Endothelial cell (in vitro differentiated cells): Measurements from ENCODE around the gene IQCM. TPM values are rescaled to one million over a fixed set of nuclear protein-coding genes. Genes with fewer than 3 reads are reported as not detected.

Source experiments
- DNase-seq: peaks from one replicate; pipeline ENCODE4 v3.0.0; 2021; ENCODE audit warnings: low spot score
- H3K27ac Mint-ChIP-seq: one replicate; pipeline ENCODE4 v1.8.0; 2021; ENCODE audit warnings: mixed read lengths, inconsistent platforms; ENCODE audit not compliant: unreplicated experiment
- H3K27me3 Mint-ChIP-seq: one replicate; pipeline ENCODE4 v1.8.0; 2021; ENCODE audit warnings: mild to moderate bottlenecking, moderate library complexity, mixed read lengths, inconsistent platforms; ENCODE audit not compliant: unreplicated experiment
- H3K36me3 Mint-ChIP-seq: one replicate; pipeline ENCODE4 v1.8.0; 2021; ENCODE audit warnings: mild to moderate bottlenecking, low read depth, mixed read lengths, inconsistent platforms; ENCODE audit not compliant: unreplicated experiment
- H3K4me1 Mint-ChIP-seq: one replicate; pipeline ENCODE4 v1.8.0; 2021; ENCODE audit warnings: mild to moderate bottlenecking, mixed read lengths, inconsistent platforms; ENCODE audit not compliant: unreplicated experiment
- H3K4me3 Mint-ChIP-seq: one replicate; pipeline ENCODE4 v1.8.0; 2021; ENCODE audit warnings: mild to moderate bottlenecking, mixed read lengths, inconsistent platforms; ENCODE audit not compliant: unreplicated experiment
- H3K9me3 Mint-ChIP-seq: one replicate; pipeline ENCODE4 v1.8.0; 2021; ENCODE audit warnings: mixed read lengths, inconsistent platforms; ENCODE audit not compliant: unreplicated experiment
- CTCF ChIP-seq: fragments of 200-600 bp; sonication (generic); IDR thresholded peaks from one replicate; pipeline ENCODE4 v1.5.0; 2021; ENCODE audit warnings: antibody characterized with exemption; ENCODE audit not compliant: unreplicated experiment
- total RNA-seq: library from RNA; stranded (reverse); fragmentation: NEBNext Ultra II Directional; extraction: Animal tissue kit (Norgen Biotek cat#: 25700); gene quantifications from one replicate; pipeline ENCODE4 v1.2.1, GENCODE V29; 2021; ENCODE audit not compliant: unreplicated experiment

Gene IQCM
- total RNA-seq, 1 donor from 2014 or later: not detected

GRCh38 chr4:149370002-149370401 is 445.6 kb downstream of the IQCM start:
- Mint-ChIP-seq H3K9me3 (no peaks in the 10 kb centered on the region), H3K27me3 (no peaks in the 10 kb centered on the region), H3K27ac (no peak overlapping the region), H3K36me3 (no peaks in the 10 kb centered on the region), H3K4me3 (no peak overlapping the region), H3K4me1 (no peaks in the 10 kb centered on the region)
- no peak for DNase-seq
- TF ChIP-seq CTCF: no peak

GRCh38 chr4:149353241-149353640 is 462.4 kb downstream of the IQCM start:
- no peak overlapping the region for H3K4me3 Mint-ChIP-seq
- no peak for DNase-seq
- no peaks in the 10 kb centered on the region for H3K36me3 Mint-ChIP-seq
- no peak overlapping the region for H3K27ac Mint-ChIP-seq
- no peak for TF ChIP-seq CTCF
- H3K9me3 Mint-ChIP-seq: peaks cover 3% of the 10 kb centered on the region
- H3K27me3 Mint-ChIP-seq: peaks cover 1% of the 10 kb centered on the region
- H3K4me1 Mint-ChIP-seq: no peaks in the 10 kb centered on the region

GRCh38 chr4:149349541-149349940 is 466.1 kb downstream of the IQCM start:
- no peak for TF ChIP-seq CTCF
- no peaks in the 10 kb centered on the region for H3K36me3 Mint-ChIP-seq
- no peak overlapping the region for H3K4me3 Mint-ChIP-seq
- H3K27me3 Mint-ChIP-seq: peaks cover 1% of the 10 kb centered on the region
- H3K27ac Mint-ChIP-seq: no peak overlapping the region
- H3K4me1 Mint-ChIP-seq: no peaks in the 10 kb centered on the region
- H3K9me3 Mint-ChIP-seq: no peaks in the 10 kb centered on the region
- no peak for DNase-seq

- no peak overlapping the region for H3K27ac Mint-ChIP-seq
Measured at GRCh38 chr4:149347139-149347538, 468.5 kb downstream of the IQCM start.

GRCh38 chr4:149345424-149345823 is 470.2 kb downstream of the IQCM start:
- Mint-ChIP-seq H3K27me3 (no peaks in the 10 kb centered on the region), H3K9me3 (no peaks in the 10 kb centered on the region), H3K36me3 (no peaks in the 10 kb centered on the region), H3K4me3 (no peak overlapping the region), H3K4me1 (no peaks in the 10 kb centered on the region), H3K27ac (no peak overlapping the region)
- no peak for DNase-seq
- TF ChIP-seq CTCF: no peak

More at GRCh38 chr4:149347139-149347538, 468.5 kb downstream of the IQCM start:
- no peak for TF ChIP-seq CTCF
- no peak for DNase-seq
- H3K9me3 Mint-ChIP-seq: no peaks in the 10 kb centered on the region
- no peaks in the 10 kb centered on the region for H3K27me3 Mint-ChIP-seq
- H3K4me1 Mint-ChIP-seq: no peaks in the 10 kb centered on the region
- no peaks in the 10 kb centered on the region for H3K36me3 Mint-ChIP-seq
- no peak overlapping the region for H3K4me3 Mint-ChIP-seq
